HEK293 (cell line): ENCODE data around the gene MBD6.
"Not testable (repeated sequence)": the region's sequence is repeated elsewhere in the genome, so short reads cannot be mapped to it uniquely, and the experiment has no call there.

ENCODE experiments used
- CTCF ChIA-PET: fragments of 350-600 bp; formaldehyde crosslinking; extraction: SDS; loops from one replicate; lab custom pipeline; 2021; ENCODE audit warnings: antibody characterized with exemption; lab: Yijun Ruan, JAX
- POLR2A ChIA-PET: fragments of 300-600 bp; formaldehyde crosslinking; extraction: SDS; loops from one replicate; lab custom pipeline; 2020; ENCODE audit warnings: antibody characterized with exemption, inconsistent platforms; lab: Yijun Ruan, JAX
- H3K27ac ChIP-seq: fragments of 200-500 bp; sonication (Bioruptor generic); 2 replicates; pipeline ENCODE4 v1.5.1; 2014; ENCODE audit warnings: low read depth, low read length, control low read depth, inconsistent platforms; ENCODE audit errors: extremely low read depth
- H3K36me3 ChIP-seq, 2 experiments: fragments of 200-500 bp in 1 of 2; sonication (Bioruptor generic) in 1 of 2; 1 replicate in 1 of 2; 2 replicates in 1 of 2; pipeline ENCODE4 v1.5.1; 2014 to 2017; ENCODE audit warnings: inconsistent platforms in 2 of 2, low read length in 2 of 2; ENCODE audit not compliant: control insufficient read depth in 2 of 2, insufficient read depth in 1 of 2
- H3K4me1 ChIP-seq: fragments of 200-500 bp; sonication (Bioruptor generic); 2 replicates; pipeline ENCODE4 v1.5.1; 2014; ENCODE audit warnings: mild to moderate bottlenecking, low read length, inconsistent platforms; ENCODE audit not compliant: control insufficient read depth, insufficient read depth
- H3K4me3 ChIP-seq: 2 replicates; pipeline ENCODE4 v1.5.1; 2011; ENCODE audit warnings: low read depth, mild to moderate bottlenecking, control low read depth, low read length, moderate library complexity
- H3K9me3 ChIP-seq: fragments of 200-500 bp; sonication (Bioruptor generic); 2 replicates; pipeline ENCODE4 v1.5.1; 2014; ENCODE audit warnings: low read depth, low read length, inconsistent platforms; ENCODE audit not compliant: control insufficient read depth, insufficient read depth
- PRDM1 ChIP-seq: fragments of 450-650 bp; formaldehyde crosslinking; IDR thresholded peaks from 2 replicates; pipeline ENCODE4; 2016; ENCODE audit warnings: missing biosample characterization, missing genetic modification characterization
- RBAK ChIP-seq: fragments of 450-650 bp; formaldehyde crosslinking; IDR thresholded peaks from 2 replicates; pipeline ENCODE4 v1.5.1; 2016; ENCODE audit warnings: missing biosample characterization, missing genetic modification characterization
- ZFP41 ChIP-seq: fragments of 450-650 bp; formaldehyde crosslinking; IDR thresholded peaks from 2 replicates; pipeline ENCODE4 v1.5.1; 2016; ENCODE audit warnings: missing biosample characterization, missing genetic modification characterization, borderline replicate concordance
- ZNF16 ChIP-seq: fragments of 450-650 bp; formaldehyde crosslinking; IDR thresholded peaks from 2 replicates; pipeline ENCODE4 v1.5.1; 2016; ENCODE audit warnings: low read depth, missing biosample characterization, missing genetic modification characterization
- ZNF311 ChIP-seq: fragments of 450-650 bp; formaldehyde crosslinking; IDR thresholded peaks from 2 replicates; pipeline ENCODE4 v1.5.1; 2017; ENCODE audit warnings: missing biosample characterization, missing genetic modification characterization, borderline replicate concordance
- ZNF37A ChIP-seq: fragments of 450-650 bp; IDR thresholded peaks from 2 replicates; pipeline ENCODE4 v1.5.1; 2018; ENCODE audit warnings: missing biosample characterization, missing genetic modification characterization
- ZNF571 ChIP-seq: fragments of 450-650 bp; formaldehyde crosslinking; IDR thresholded peaks from 2 replicates; pipeline ENCODE4 v1.5.0; 2017; ENCODE audit warnings: missing biosample characterization, missing genetic modification characterization
- ZNF792 ChIP-seq: fragments of 450-650 bp; formaldehyde crosslinking; IDR thresholded peaks from 2 replicates; pipeline ENCODE4 v1.5.1; 2016; ENCODE audit warnings: missing biosample characterization, missing genetic modification characterization
- TF ChIP-seq, protein P1 (sequence below): fragments of 450-650 bp; formaldehyde crosslinking; IDR thresholded peaks from 2 replicates; pipeline ENCODE4 v1.5.1; 2016; ENCODE audit warnings: missing biosample characterization, missing genetic modification characterization
- TF ChIP-seq, protein P2 (sequence below): fragments of 450-650 bp; formaldehyde crosslinking; IDR thresholded peaks from 2 replicates; pipeline ENCODE4 v1.5.1; 2016; ENCODE audit warnings: missing biosample characterization, missing genetic modification characterization

MBD6 gene

DNA sequence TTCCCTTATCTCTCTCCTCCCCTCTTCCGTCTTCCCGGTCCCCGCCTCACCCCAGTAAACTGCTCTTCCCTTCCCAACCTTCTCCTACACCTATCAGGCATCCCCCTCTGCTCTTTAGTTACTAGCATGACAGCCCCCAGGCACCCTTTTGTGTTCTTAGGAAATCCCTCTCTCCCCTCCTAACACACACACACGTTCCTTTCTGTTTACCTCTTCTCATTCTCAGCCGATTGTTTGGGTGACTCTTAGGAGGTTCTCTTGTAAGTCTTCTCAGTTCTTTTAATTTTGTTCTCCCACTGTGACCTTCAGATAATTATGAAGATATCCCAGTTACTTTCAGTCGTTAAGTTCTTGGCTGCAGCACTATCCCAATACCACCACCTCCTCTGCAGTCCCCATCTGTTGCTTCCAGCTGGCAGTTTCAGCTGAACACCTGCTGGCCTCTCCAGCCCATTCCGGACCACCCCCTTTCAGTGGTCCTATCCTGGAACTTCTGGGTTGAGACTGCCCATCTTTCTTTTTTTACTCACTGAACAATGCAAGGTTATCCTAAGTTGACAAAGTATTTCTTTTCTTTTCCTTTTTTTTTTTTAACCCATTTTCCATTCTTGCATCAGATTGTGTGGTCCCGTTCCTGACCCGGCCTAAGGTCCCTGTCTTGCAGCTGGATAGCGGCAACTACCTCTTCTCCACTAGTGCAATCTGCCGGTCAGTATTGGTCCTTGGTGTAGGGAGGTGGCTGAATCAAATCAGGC, 34.0 kb upstream of the MBD6 start (continued):
- TF ChIP-seq, protein P1, sequence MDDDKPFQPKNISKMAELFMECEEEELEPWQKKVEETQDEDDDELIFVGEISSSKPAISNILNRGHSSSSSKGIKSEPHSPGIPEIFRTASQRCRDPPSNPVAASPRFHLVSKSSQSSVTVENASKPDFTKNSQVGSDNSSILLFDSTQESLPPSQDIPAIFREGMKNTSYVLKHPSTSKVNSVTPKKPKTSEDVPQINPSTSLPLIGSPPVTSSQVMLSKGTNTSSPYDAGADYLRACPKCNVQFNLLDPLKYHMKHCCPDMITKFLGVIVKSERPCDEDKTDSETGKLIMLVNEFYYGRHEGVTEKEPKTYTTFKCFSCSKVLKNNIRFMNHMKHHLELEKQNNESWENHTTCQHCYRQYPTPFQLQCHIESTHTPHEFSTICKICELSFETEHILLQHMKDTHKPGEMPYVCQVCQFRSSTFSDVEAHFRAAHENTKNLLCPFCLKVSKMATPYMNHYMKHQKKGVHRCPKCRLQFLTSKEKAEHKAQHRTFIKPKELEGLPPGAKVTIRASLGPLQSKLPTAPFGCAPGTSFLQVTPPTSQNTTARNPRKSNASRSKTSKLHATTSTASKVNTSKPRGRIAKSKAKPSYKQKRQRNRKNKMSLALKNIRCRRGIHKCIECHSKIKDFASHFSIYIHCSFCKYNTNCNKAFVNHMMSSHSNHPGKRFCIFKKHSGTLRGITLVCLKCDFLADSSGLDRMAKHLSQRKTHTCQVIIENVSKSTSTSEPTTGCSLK (tag by site-specific recombination): 0 out of 2 replicates have a peak, but pooled peaks have one; percentile 24
- TF ChIP-seq, all 188 proteins: peak for 10

DNA sequence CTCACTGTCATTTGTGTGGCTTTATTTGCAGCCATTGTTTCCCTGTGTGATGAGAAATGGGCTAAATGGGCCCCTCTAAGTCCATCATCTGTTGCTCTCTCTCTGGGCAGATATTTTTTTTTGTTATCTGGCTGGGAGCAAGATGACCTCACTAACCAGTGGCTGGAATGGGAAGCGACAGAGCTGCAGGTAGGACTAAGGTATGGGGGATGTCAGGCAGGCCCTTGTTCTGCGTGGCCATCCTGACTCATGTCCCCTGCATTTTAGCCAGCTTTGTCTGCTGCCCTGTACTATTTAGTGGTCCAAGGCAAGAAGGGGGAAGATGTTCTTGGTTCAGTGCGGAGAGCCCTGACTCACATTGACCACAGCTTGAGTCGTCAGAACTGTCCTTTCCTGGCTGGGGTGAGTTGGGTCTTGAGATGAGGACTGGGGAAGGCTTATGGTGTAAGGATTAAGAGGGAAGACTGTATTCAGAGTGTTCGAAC, 33.4 kb upstream of the MBD6 start:
- Histone ChIP-seq H3K4me3 (peak overlapping the region; percentile 91), H3K4me1 (no peaks in the 10 kb centered on the region), H3K9me3 (no peaks in the 10 kb centered on the region), H3K36me3 (peaks cover 28 to 43% of the 10 kb centered on the region in 2 experiments), H3K27ac (no peak overlapping the region)
- POLR2A ChIA-PET: interaction anchor here (0.7 kb wide), 1 partner anchor 8 kb away, joined by 3 read pairs; no protein-coding TSS in a partner anchor
- CTCF ChIA-PET: interaction anchor here (0.5 to 0.8 kb wide), 2 partner anchors 27 to 365 kb away, joined by 3 to 7 read pairs; no protein-coding TSS in a partner anchor
- TF ChIP-seq, protein P2, sequence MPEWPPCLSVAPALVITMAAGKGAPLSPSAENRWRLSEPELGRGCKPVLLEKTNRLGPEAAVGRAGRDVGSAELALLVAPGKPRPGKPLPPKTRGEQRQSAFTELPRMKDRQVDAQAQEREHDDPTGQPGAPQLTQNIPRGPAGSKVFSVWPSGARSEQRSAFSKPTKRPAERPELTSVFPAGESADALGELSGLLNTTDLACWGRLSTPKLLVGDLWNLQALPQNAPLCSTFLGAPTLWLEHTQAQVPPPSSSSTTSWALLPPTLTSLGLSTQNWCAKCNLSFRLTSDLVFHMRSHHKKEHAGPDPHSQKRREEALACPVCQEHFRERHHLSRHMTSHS: no peak
- TF ChIP-seq RBAK (no peak), ZNF311 (no peak), ZFP41 (tag by site-specific recombination) (no peak)
- TF ChIP-seq, all 188 proteins: peak for 0

DNA sequence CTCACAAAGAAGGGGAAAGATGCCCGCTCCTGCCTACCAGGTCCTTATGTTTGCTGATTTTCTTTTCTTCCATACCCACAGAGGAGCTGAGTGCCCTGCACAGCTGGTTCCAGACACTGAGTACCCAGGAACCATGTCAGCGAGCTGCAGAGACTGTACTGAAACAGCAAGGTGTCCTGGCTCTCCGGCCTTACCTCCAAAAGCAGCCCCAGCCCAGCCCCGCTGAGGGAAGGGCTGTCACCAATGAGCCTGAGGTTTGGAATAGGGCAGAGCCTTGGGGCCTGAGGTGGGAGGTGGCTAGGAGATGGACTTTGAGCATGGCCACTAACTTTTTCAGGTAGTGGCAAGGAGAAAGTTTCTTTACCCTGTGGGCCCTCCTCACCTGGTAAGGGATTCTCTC, 32.5 kb upstream of the MBD6 start:
- H3K27ac ChIP-seq: no peak overlapping the region
- CTCF ChIA-PET: interaction anchor here (1.0 kb wide), 1 partner anchor 31 kb away, joined by 4 read pairs; no protein-coding TSS in a partner anchor
- POLR2A ChIA-PET: interaction anchor here (1.1 kb wide), 1 partner anchor 31 kb away, joined by 4 read pairs; no protein-coding TSS in a partner anchor
- no peaks in the 10 kb centered on the region for H3K9me3 ChIP-seq
- TF ChIP-seq ZNF16 (tag by site-specific recombination): no peak
- no peak overlapping the region for H3K4me3 ChIP-seq
- H3K36me3 ChIP-seq: peaks cover 29 to 43% of the 10 kb centered on the region in 2 experiments
- H3K4me1 ChIP-seq: no peaks in the 10 kb centered on the region

DNA sequence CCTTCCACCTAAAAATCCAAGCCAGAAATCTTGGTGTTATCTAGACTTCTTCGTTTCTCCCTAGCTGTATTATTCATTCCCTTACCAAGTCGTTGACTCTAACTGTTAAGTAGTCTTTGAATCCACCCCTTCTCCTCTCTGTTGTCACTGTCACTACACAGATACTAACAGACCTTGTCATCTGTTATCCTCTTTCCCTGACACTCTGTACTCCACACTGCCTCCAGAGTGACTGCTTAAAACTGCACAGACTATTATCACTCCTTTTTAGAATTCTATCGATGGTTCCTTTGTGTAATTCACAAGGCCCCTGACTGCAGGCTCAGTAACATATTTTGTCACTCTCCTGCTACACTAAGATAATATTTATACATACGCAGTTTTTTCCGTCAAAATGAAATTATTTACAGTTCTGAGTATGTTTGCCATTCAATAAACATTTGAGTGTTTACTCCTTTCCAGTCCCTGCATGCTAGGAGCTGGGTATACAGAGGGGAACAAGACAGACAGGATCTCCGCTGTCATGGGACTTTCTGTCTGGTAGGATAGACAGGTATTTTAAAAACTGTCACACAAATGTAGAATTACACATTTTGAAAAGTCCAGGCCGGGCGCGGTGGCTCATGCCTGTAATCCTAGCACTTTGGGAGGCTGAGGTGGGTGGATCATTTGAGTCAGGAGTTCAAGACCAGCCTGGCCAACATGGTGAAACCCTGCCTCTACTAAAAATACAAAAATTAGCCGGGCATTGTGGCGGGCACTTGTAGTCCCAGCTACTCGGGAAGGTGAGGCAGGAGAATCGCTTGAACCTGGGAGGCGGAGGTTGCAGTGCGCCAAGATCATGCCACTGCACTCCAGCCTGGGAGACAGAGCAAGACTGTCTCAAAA, 31.0 kb upstream of the MBD6 start:
- Histone ChIP-seq H3K4me3 (no peak overlapping the region), H3K4me1 (no peaks in the 10 kb centered on the region), H3K27ac (no peak overlapping the region), H3K36me3 (peaks cover 36 to 52% of the 10 kb centered on the region in 2 experiments), H3K9me3 (no peaks in the 10 kb centered on the region)
- CTCF ChIA-PET: interaction anchor here (0.6 to 1.4 kb wide), 4 partner anchors 22 to 93 kb away, joined by 3 to 4 read pairs (median 4); partner anchors contain the start of gene GLI1
- TF ChIP-seq ZNF792 (no peak), PRDM1 (peak; percentile 62), ZNF571 (tag by site-specific recombination) (no peak), ZNF37A (tag by site-specific recombination) (no peak)
- TF ChIP-seq, all 188 proteins: peak for 1
- POLR2A ChIA-PET: interaction anchor here (0.7 to 1.1 kb wide), 2 partner anchors 33 to 128 kb away, joined by 4 read pairs; no protein-coding TSS in a partner anchor

DNA sequence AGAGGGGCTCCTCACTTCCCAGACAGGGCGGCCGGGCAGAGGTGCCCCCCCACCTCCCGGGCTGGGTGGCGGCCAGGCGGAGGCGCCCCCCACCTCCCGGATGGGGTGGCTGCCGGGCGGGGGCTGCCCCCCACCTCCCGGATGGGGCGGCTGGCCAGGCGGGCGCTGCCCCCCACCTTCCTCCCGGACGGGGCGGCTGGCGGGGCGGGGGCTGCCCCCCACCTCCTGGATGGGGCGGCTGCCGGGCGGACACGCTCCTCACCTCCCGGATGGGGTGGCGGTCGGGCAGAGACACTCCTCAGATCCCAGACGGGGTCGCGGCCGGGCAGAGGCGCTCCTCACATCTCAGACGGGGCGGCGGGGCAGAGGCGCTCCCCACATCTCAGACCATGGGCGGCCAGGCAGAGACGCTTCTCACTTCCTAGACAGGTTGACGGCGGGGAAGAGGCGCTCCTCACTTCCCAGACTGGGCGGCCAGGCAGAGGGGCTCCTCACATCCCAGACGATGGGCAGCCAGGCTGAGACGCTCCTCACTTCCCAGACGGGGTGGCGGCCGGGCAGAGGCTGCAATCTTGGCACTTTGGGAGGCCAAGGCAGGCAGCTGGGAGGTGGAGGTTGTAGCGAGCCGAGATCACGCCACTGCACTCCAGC, 27.4 kb upstream of the MBD6 start:
- CTCF ChIA-PET, POLR2A ChIA-PET: not testable (repeated sequence)

More for the DNA sequence above, 27.4 kb upstream of the MBD6 start:
- H3K4me3 ChIP-seq, H3K9me3 ChIP-seq, H3K4me1 ChIP-seq, H3K27ac ChIP-seq: not testable (repeated sequence)
- H3K36me3 ChIP-seq: peaks cover 58 to 69% of the 10 kb centered on the region in 2 experiments
